Keratinocyte (primary cell): ENCODE data around the gene BATF3.

Source experiments
- CTCF ChIP-seq, 3 experiments: IDR thresholded peaks in 1 of 3; conservative IDR thresholded peaks in 1 of 3; optimal IDR thresholded peaks in 1 of 3; 2 replicates in 2 of 3; 3 replicates in 1 of 3; pipeline versions ENCODE3 to v1.5.1; 2011; ENCODE audit warnings: low read length in 3 of 3, mild to moderate bottlenecking in 3 of 3, moderate library complexity in 2 of 3, control low read depth in 1 of 3, inconsistent platforms in 1 of 3; ENCODE audit not compliant: insufficient read depth in 2 of 3; ENCODE audit errors: extremely low read depth in 1 of 3
- EZH2 ChIP-seq: IDR thresholded peaks from one replicate; pipeline ENCODE4 v1.6.1; 2012; ENCODE audit warnings: inconsistent platforms, mild to moderate bottlenecking, low read length, moderate library complexity

- no peak for TF ChIP-seq CTCF (optimal IDR thresholded peaks at IDR 0.05 in 1 of 3, IDR thresholded peaks at IDR 0.05 in 1 of 3, conservative IDR thresholded peaks at IDR 0.05 in 1 of 3; ENCODE audit: extremely low read depth in 1 of 3, insufficient read depth in 2 of 3, low read length in 3 of 3)
- no peak for TF ChIP-seq EZH2
These were observed 16.3 kb downstream of the BATF3 start for GRCh38 chr1:212683357-212683722.
